ENCODE results near the gene PRKCD.

The PRKCD gene

GRCh38 chr3:53160660-53161449, at the start of gene PRKCD:
PRKCD (plus strand) TSS chr3:53161209; CDS start chr3:53178423, 17,214 bp downstream.
- DNase-seq = peak; percentile 28

- DNase-seq = no peak
These were observed 49.2 kb upstream of the PRKCD start for GRCh38 chr3:53111822-53112221.

- no peak for DNase-seq
These were observed 47.6 kb upstream of the PRKCD start for GRCh38 chr3:53113293-53114010.

GRCh38 chr3:53114011-53114400, 47.0 kb upstream of the PRKCD start:
- peak; percentile 43 for DNase-seq

GRCh38 chr3:53114412-53115074, 46.5 kb upstream of the PRKCD start:
- DNase-seq = no peak

- no peak for DNase-seq
These were observed 44.1 kb upstream of the PRKCD start for GRCh38 chr3:53116956-53117355.

DNA sequence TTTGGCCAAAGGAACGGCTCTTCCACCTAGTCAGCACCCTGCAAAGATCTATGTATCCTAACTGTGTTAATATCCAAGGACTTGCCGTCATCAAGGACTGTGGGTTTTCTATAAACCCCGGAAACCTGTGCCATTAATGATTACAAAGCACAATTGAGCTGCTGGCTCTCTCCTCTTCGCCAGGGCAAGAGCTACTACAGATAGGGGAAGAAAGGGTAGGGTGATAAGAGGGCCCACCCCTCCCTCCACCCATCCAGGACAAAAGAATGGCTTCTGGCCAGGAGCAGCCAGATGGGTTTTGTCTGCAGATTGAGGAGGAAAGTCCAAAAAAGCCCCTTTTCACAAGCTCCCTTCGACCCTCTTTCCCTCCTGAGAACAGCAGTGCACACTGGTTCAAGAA, 40.7 kb upstream of the PRKCD start:
- DNase-seq = no peak

- DNase-seq = no peak
These were observed 38.6 kb upstream of the PRKCD start for GRCh38 chr3:53122255-53122932.

DNA sequence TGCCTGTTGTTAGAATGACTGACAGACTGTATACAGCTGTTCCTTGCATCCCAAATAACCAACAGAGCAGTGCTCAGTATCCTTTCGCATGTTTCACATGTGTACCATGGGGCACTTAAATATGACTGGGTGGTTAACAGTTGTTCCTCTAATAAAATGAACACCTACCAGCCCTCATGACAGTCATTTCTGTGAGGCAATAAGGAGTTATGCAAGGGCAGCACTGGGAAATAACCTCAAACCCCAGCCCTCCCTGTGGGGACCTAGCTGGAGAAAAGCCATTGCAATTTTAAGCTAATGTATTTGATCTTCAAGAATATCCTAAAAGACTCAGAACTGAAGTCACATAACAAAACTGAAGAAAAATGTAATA, 38.1 kb upstream of the PRKCD start:
- no peak for DNase-seq

DNA sequence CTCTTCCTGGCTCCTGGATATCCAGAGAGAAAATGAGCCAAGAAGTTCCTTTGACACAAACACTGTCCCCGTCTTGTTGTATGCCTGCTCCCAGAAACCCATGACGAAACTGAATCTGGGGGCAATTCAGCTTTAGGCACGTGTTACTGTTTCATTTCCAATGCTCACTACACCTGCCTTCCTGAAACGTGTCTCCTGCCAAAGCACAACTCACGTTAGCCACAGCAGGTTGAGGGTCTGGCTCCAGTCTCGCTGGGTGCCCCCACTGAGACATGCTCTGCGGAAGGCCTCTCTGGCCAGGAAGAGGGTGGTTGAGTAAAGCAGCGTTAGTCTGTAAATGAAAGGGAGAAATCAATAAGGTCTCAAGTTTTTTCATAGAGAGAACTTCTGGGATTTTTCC, 37.5 kb upstream of the PRKCD start:
- DNase-seq = no peak

GRCh38 chr3:53123953-53124352, 37.1 kb upstream of the PRKCD start:
- DNase-seq = no peak

DNA sequence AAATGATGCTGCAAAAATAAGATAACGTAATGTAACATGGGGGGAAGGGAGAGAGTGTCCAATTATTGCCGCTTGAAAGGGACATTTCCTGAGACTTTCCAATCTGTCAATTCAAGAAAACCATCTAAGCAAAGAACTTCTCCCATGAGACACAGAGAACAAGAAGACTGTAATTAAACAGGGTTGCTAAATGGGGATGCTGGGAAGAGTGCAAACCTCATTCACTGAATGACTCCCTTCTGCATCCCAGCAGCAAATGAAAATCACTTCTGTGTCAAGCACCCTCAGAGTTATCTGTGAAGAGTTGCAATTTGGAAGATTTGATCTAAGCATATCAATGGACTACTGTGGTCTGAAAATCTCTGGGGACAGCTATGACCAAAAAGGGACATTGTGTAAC, 34.4 kb upstream of the PRKCD start:
- DNase-seq = no peak

- no peak for DNase-seq
These were observed 31.7 kb upstream of the PRKCD start for GRCh38 chr3:53129344-53129743.

GRCh38 chr3:53130179-53131061, 30.6 kb upstream of the PRKCD start, which contains the start of gene RFT1:
RFT1 (minus strand) TSS chr3:53130435; CDS start chr3:53130400, 35 bp downstream.
- peak; percentile 82 for DNase-seq

GRCh38 chr3:53131096-53131495, 29.9 kb upstream of the PRKCD start:
- DNase-seq = no peak

DNA sequence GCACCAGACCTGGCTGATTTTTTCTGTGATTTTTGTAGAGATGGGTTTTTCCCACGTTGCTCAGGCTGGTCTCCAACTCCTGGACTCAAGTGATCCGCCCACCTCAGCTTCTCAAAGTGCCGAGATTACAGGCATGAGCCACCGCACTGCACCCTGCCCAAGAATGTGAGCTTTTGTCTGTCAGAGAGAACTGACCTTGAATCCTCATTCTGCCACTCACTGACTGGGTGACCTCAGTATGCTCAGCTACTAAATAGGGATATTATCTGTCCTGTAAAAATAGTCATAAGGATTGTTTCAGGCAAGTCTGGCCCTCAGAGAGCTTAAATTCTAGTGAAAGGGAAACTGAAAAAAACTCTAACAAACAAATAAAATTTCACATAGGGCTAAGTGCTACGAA, 28.7 kb upstream of the PRKCD start:
- no peak for DNase-seq

- peak; percentile 19 for DNase-seq
These were observed 26.3 kb upstream of the PRKCD start for GRCh38 chr3:53134631-53135232.

GRCh38 chr3:53137221-53137620, 23.8 kb upstream of the PRKCD start:
- no peak for DNase-seq

- DNase-seq = no peak
These were observed 23.1 kb upstream of the PRKCD start for GRCh38 chr3:53137835-53138446.

- no peak for DNase-seq
These were observed 20.8 kb upstream of the PRKCD start for GRCh38 chr3:53139906-53140846.

Data from NCI-H1436 (cell line).